Skin of body (tissue), 2 donors: ENCODE data around the gene WDR47. TPM values are rescaled to one million over a fixed set of nuclear protein-coding genes. Genes with fewer than 3 reads are reported as not detected.

ENCODE experiments used
- DNase-seq: peaks from one replicate; lab custom pipeline; 2025; lab: John Stamatoyannopoulos, UW
- total RNA-seq: library from RNA; depleted of rRNA; stranded (reverse); fragments of >200 nt; gene quantifications from one replicate; pipeline ENCODE4 v1.2.3, GENCODE V29; 2014

The WDR47 gene
- 22.5 TPM for total RNA-seq

GRCh38 chr1:109041621-109042468 lies at the start of gene WDR47:
TSS of gene WDR47 (minus strand) at chr1:109042102. CDS start at chr1:109023512, 18,590 bp downstream.
- peak; percentile 94 for DNase-seq

- peak; percentile 71 for DNase-seq
Measured at GRCh38 chr1:109091078-109091838, 49.4 kb upstream of the WDR47 start.

- peak; percentile 93 for DNase-seq
Measured at GRCh38 chr1:109090196-109091077, 48.5 kb upstream of the WDR47 start, which contains the start of gene TMEM167B. TSS of gene TMEM167B (plus strand) at chr1:109090764. CDS start at chr1:109090873, 109 bp downstream.

- DNase-seq = peak; percentile 57
Measured at GRCh38 chr1:109089242-109090015, 47.5 kb upstream of the WDR47 start.

- DNase-seq = no peak
Measured at GRCh38 chr1:109084563-109085517, 42.9 kb upstream of the WDR47 start.

GRCh38 chr1:109083923-109084322 lies 42.0 kb upstream of the WDR47 start:
- peak; percentile 21 for DNase-seq

- no peak for DNase-seq
Measured at GRCh38 chr1:109083501-109083900, 41.6 kb upstream of the WDR47 start.

GRCh38 chr1:109080441-109081082 lies 38.7 kb upstream of the WDR47 start:
- no peak for DNase-seq

- DNase-seq = no peak
Measured at GRCh38 chr1:109079240-109079622, 37.3 kb upstream of the WDR47 start.

GRCh38 chr1:109078317-109078716 lies 36.4 kb upstream of the WDR47 start:
- DNase-seq = no peak

GRCh38 chr1:109075531-109076490 lies 33.9 kb upstream of the WDR47 start, which contains the start of gene TAF13:
TSS of gene TAF13 (minus strand) at chr1:109076003. CDS start at chr1:109075947, 56 bp downstream.
- DNase-seq = peak; percentile 96

GRCh38 chr1:109069294-109069693 lies 27.4 kb upstream of the WDR47 start:
- DNase-seq = no peak

- DNase-seq = no peak
Measured at GRCh38 chr1:109067883-109068282, 26.0 kb upstream of the WDR47 start.

GRCh38 chr1:109065137-109065536 lies 23.2 kb upstream of the WDR47 start:
- no peak for DNase-seq

GRCh38 chr1:109061183-109061582 lies 19.3 kb upstream of the WDR47 start:
- DNase-seq = no peak

GRCh38 chr1:109060707-109061106 lies 18.8 kb upstream of the WDR47 start:
- DNase-seq = no peak

GRCh38 chr1:109059026-109059425 lies 17.1 kb upstream of the WDR47 start:
- no peak for DNase-seq

GRCh38 chr1:109056064-109056463 lies 14.2 kb upstream of the WDR47 start:
- no peak for DNase-seq
